ENCODE results near the gene SFXN4. TPM values are rescaled to one million over a fixed set of nuclear protein-coding genes. Genes with fewer than 3 reads are reported as not detected.
A peak's percentile ranks its signal among the peaks of the same experiment; 100 is the strongest.

Gene SFXN4
- total RNA-seq, 1 donor from 2014 or later: 17.1 TPM

DNA sequence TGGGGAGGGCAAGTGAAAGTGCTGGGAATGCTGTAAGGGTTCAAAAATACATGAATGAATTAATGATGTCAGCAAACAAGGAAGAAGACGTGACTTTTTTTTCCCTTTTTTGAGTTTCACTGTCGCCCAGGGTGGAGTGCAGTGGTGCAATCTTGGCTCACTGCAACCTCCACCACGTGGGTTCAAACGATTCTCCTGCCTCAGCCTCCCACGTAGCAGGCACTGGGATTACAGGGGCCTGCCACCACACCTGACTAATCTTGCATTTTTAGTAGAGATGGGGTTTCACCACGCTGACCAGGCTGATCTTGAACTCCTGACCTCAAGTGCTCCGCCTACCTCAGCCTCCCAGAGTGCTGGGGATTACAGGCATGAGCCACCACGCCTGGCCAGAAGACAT lies 31.6 kb downstream of the SFXN4 start:
- H3K4me3 ChIP-seq (ENCODE audit: low read depth, low read length): no peak overlapping the region
- DNase-seq (ENCODE audit: low read depth): no peak
- no peak for TF ChIP-seq CTCF (conservative IDR thresholded peaks at IDR 0.05; ENCODE audit: low read depth, low read length)

DNA sequence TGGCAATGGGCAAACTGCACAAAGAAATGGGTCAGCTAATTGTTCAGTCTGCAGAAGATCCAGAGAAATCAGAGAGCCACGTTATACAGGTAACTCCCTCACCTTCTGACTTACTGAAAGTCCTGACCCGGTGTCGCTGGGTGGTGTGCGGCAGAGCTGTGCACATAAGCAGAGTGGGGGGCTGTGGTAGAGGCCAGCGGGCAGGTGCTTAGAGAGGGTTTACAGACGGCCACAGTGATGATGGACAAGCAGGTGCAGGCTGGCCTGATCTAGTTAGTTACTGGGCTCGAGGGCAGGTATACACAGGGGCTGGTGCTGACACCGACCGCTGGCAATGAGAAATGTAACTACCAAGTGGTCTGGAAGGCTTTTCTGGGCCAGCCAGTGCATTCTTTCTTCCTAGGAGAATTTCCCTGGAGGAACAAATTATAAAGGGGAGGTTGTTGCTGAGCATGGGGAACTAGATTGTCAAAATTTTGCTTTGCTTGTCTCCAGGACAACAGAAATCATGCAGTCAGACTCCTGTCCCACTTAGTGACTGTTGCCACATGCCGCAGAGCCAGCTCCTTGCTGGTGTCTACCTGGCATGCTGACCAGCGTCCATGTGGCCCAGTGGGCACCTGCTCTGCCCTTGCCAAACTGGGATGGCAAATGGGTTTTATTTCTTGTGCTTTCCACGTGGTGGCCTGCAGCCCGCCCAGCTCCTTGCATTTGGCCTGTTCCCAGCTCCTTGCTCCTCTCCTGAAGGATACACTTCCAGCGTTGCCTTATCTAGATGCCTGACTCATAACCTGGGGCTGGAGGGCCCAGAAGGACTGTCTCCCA lies 32.8 kb downstream of the SFXN4 start:
- no peak for TF ChIP-seq CTCF (conservative IDR thresholded peaks at IDR 0.05; ENCODE audit: low read depth, low read length)
- H3K4me3 ChIP-seq (ENCODE audit: low read depth, low read length): no peak overlapping the region
- no peak for DNase-seq (ENCODE audit: low read depth)

- TF ChIP-seq CTCF (conservative IDR thresholded peaks at IDR 0.05; ENCODE audit: low read depth, low read length): no peak
Measured at GRCh38 chr10:119131512-119132240, 33.8 kb downstream of the SFXN4 start.

GRCh38 chr10:119129721-119130120 lies 35.8 kb downstream of the SFXN4 start:
- no peak for DNase-seq (ENCODE audit: low read depth)
- no peak for TF ChIP-seq CTCF (conservative IDR thresholded peaks at IDR 0.05; ENCODE audit: low read depth, low read length)
- H3K4me3 ChIP-seq (ENCODE audit: low read depth, low read length): no peak overlapping the region

More at GRCh38 chr10:119131512-119132240, 33.8 kb downstream of the SFXN4 start:
- peak; percentile 10 for DNase-seq (ENCODE audit: low read depth)
- peak overlapping the region; percentile 26 for H3K4me3 ChIP-seq (ENCODE audit: low read depth, low read length)

DNA sequence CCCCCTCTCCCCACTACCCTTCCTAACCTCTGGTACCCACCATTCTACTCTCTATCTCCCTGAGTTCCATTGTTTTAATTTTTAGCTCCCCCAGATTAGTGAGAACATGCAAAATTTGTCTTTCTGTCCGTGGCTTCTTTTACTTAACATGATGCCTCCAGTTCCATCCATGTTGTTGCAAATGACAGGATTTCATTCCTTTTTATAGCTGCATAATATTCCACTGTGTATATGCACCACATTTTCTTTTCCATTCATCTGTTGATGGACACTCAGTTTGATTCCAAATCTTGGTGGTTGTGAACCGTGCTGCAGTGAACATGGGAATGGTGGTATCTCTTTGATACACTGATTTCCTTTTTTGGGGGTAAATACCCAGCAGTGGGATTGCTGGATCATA lies 39.6 kb downstream of the SFXN4 start:
- no peak overlapping the region for H3K4me3 ChIP-seq (ENCODE audit: low read depth, low read length)
- DNase-seq (ENCODE audit: low read depth): no peak
- TF ChIP-seq CTCF (conservative IDR thresholded peaks at IDR 0.05; ENCODE audit: low read depth, low read length): no peak

DNA sequence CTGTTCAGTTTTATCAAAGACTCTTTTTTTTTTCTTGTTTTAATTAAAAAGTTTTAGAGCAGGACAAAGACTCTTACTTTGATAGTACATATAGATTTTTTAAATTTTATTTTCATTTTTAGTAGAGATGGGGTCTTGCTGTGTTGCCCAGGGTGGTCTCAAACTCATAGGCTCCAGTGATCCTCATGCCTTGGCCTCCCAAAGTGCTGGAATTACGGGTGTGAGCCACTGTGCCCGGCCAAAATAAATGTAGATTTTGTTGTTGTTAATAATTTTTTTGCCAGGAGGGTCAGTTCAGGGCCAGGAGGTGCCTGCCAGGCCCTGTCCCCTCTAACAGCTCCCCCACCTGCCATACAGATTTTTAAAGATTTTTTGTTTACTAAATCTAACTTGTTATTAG lies 44.6 kb downstream of the SFXN4 start:
- no peak overlapping the region for H3K4me3 ChIP-seq (ENCODE audit: low read depth, low read length)
- DNase-seq (ENCODE audit: low read depth): no peak
- no peak for TF ChIP-seq CTCF (conservative IDR thresholded peaks at IDR 0.05; ENCODE audit: low read depth, low read length)
